Effector memory CD8-positive, alpha-beta T cell (primary cell): ENCODE measurements around the gene CDIP1.

Source experiments
- ATAC-seq: fragments of 150-1000 bp; cut with Tn5 transposase; replicated peaks from 2 replicates; pipeline ENCODE4 v1.10.0; 2021; ENCODE audit warnings: mild to moderate bottlenecking, moderate library complexity
- DNase-seq, 3 experiments: peaks; one replicate each; pipeline ENCODE4 v3.0.0; 2021
- H3K27ac Mint-ChIP-seq, 2 donors: one replicate each; pipeline ENCODE4 v1.8.0; 2022; ENCODE audit warnings: mild to moderate bottlenecking in 2 of 2, mixed read lengths in 2 of 2, moderate library complexity in 2 of 2
- H3K27me3 Mint-ChIP-seq, 2 donors: one replicate each; pipeline ENCODE4 v1.8.0; 2022; ENCODE audit warnings: mixed read lengths in 2 of 2
- H3K36me3 Mint-ChIP-seq: one replicate; pipeline ENCODE4 v1.8.0; 2022; ENCODE audit warnings: mild to moderate bottlenecking, moderate library complexity, mixed read lengths; ENCODE audit not compliant: insufficient read depth
- H3K4me1 Mint-ChIP-seq, 2 donors: one replicate each; pipeline ENCODE4 v1.8.0; 2022; ENCODE audit warnings: low read depth in 2 of 2, mixed read lengths in 2 of 2
- H3K4me3 Mint-ChIP-seq, 2 donors: one replicate each; pipeline ENCODE4 v1.8.0; 2022; ENCODE audit warnings: mild to moderate bottlenecking in 2 of 2, mixed read lengths in 2 of 2, moderate library complexity in 2 of 2
- H3K9me3 Mint-ChIP-seq, 2 donors: one replicate each; pipeline ENCODE4 v1.8.0; 2022; ENCODE audit warnings: mixed read lengths in 2 of 2

CDIP1 gene

DNA sequence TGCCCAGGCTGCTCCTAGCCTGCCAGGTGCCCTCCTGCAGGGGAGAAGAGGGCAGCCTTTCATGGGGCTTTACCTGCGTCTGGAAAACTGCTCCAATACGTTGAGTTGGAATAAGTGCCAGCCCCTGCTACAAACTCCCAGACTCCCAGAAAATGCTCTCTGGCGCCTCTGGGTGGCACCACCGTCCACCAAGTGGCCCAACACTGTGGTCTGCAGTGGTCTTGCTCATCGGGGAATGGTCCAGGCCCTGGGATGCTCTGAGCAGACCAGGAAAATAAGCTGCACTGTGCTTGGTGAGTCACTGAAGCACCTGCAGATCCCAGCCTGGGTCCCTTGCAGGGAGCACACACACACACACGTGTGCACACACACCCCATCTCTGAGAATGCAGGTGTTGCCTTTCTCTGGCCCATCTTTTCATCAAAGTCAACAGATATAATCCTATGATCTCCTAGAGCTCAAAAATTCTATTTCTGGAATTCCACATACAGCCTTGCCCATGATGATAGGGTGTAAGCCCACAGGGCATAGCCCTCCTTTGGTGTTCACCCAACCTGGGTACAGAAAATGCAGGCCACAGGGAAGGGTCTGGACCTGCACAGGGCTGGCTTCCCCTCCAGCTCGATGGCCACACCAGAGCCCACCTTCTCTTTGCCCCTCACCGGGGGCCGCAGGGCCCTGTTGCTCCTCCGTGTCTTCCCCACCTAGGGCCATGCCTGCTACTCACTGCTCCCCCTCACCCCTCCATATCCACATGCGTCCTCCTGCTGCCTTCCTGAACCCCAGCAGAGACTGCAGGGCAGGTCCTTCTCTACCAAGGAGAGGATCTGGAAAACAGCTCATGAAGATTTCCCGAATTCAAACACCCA is 20.5 kb downstream of the CDIP1 start:
- H3K36me3 Mint-ChIP-seq, result peaks cover 18% of the 10 kb centered on the region
- peak overlapping the region in 1 of 2 donors; percentile 34 for H3K4me3 Mint-ChIP-seq
- DNase-seq, result no peak

DNA sequence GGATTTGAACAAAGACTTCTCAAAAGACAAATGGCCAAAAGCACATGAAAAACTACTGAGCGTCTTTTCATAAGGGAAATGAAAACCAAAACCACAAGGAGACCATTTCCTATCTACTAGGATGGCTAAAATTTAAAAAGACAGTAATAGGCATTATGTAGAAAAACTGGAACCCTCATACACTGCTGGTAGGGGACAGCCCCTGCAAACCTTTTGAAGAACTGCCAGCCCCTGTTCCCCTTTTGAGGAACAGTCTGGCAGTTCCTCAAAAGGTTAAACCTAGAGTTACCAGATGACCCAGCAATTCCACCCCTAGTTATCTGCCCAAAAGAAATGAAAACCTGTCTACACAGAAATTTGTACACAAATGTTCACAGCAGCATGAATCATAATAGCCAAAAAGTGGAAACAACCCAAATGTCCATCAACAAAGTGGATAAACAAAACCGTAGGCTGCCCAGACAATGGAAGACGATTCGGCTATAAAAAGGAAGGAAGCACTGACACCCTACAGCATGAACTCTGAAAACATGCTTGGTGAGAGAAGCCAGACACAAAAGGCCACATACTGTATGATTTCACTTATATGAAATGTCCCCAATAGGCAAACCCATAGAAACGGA is 22.9 kb downstream of the CDIP1 start:
- Mint-ChIP-seq H3K27me3 (no peaks in the 10 kb centered on the region), H3K4me3 (peak overlapping the region; percentile 70 to 73), H3K36me3 (peaks cover 30% of the 10 kb centered on the region), H3K27ac (peak overlapping the region; percentile 97), H3K4me1 (peaks cover 44 to 46% of the 10 kb centered on the region in 2 donors), H3K9me3 (no peaks in the 10 kb centered on the region)
- ATAC-seq, result peak; percentile 62
- no peak for DNase-seq

More for the DNA sequence above, 20.5 kb downstream of the CDIP1 start:
- ATAC-seq, result no peak
- Mint-ChIP-seq H3K4me1 (peaks cover 33 to 37% of the 10 kb centered on the region in 2 donors), H3K9me3 (no peaks in the 10 kb centered on the region), H3K27ac (peak overlapping the region; percentile 38 to 78), H3K27me3 (no peaks in the 10 kb centered on the region)

- no peak for DNase-seq
- peak overlapping the region; percentile 70 to 73 for H3K4me3 Mint-ChIP-seq
These were observed 24.0 kb downstream of the CDIP1 start for GRCh38 chr16:4514606-4515005.

GRCh38 chr16:4513881-4514280 is 24.7 kb downstream of the CDIP1 start:
- no peak for DNase-seq
- peak overlapping the region; percentile 97 for H3K27ac Mint-ChIP-seq
- H3K36me3 Mint-ChIP-seq, result peaks cover 43% of the 10 kb centered on the region
- H3K4me3 Mint-ChIP-seq, result peak overlapping the region; percentile 70 to 73
- no peak for ATAC-seq
- H3K9me3 Mint-ChIP-seq, result no peaks in the 10 kb centered on the region
- H3K27me3 Mint-ChIP-seq, result no peaks in the 10 kb centered on the region
- peaks cover 44 to 50% of the 10 kb centered on the region in 2 donors for H3K4me1 Mint-ChIP-seq

More at GRCh38 chr16:4514606-4515005, 24.0 kb downstream of the CDIP1 start:
- Mint-ChIP-seq H3K27me3 (no peaks in the 10 kb centered on the region), H3K27ac (peak overlapping the region; percentile 97), H3K36me3 (peaks cover 36% of the 10 kb centered on the region), H3K9me3 (no peaks in the 10 kb centered on the region), H3K4me1 (peaks cover 44 to 50% of the 10 kb centered on the region in 2 donors)
- peak; percentile 26 for ATAC-seq

DNA sequence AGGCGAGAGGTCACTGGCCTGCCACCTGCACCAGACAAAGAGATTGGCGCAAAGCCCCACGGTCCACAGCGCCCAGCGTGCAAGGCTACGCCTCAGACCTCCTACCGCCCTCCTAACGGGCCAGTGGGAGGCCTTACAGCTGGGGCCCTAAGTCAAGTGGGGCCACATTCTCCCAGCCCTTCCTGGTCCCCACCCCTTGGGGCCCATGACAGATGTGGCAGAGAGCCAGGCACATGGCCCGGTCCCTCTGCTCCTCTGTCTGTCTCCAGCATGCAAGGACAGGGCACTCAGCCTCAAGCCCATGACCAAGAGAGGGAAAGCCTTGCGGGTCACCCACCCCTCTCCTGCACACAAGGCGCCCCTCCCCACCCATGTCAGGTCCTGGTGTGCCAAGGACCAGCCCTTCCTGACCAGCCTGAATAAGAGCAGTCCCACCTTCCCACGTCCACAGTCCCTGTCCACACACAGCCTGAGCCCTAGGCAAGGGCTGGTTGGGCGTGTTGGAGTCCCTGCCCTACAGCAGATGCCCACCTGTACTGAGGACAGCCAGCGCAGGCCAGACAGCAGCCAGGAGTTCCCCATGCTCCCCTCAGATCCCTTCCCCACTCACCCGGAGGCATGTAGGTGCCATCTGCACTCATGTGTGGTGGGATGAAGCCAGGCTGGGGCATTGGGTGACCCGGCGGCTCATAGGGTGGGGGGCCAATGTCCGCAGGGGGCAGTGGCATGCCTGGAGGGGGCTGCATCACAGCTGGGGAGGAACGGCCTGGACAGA is 25.3 kb downstream of the CDIP1 start:
- no peak for ATAC-seq
- H3K27ac Mint-ChIP-seq, result peak overlapping the region; percentile 97
- no peaks in the 10 kb centered on the region for H3K27me3 Mint-ChIP-seq

GRCh38 chr16:4512473-4512872 is 26.1 kb downstream of the CDIP1 start:
- H3K36me3 Mint-ChIP-seq, result peaks cover 56% of the 10 kb centered on the region
- H3K27me3 Mint-ChIP-seq, result no peaks in the 10 kb centered on the region
- peaks cover 47 to 51% of the 10 kb centered on the region in 2 donors for H3K4me1 Mint-ChIP-seq
- H3K27ac Mint-ChIP-seq, result peak overlapping the region; percentile 94 to 97
- no peak for ATAC-seq
- H3K4me3 Mint-ChIP-seq, result peak overlapping the region; percentile 16 to 34
- no peak for DNase-seq
- H3K9me3 Mint-ChIP-seq, result no peaks in the 10 kb centered on the region

More for the DNA sequence above, 25.3 kb downstream of the CDIP1 start:
- no peak for DNase-seq
- H3K4me3 Mint-ChIP-seq, result peak overlapping the region; percentile 27 to 70
- H3K9me3 Mint-ChIP-seq, result no peaks in the 10 kb centered on the region
- H3K36me3 Mint-ChIP-seq, result peaks cover 49% of the 10 kb centered on the region
- peaks cover 40 to 47% of the 10 kb centered on the region in 2 donors for H3K4me1 Mint-ChIP-seq

GRCh38 chr16:4511441-4512082 is 27.0 kb downstream of the CDIP1 start:
- Mint-ChIP-seq H3K36me3 (peaks cover 65% of the 10 kb centered on the region), H3K27ac (peak overlapping the region; percentile 94 to 97), H3K4me1 (peaks cover 48 to 54% of the 10 kb centered on the region in 2 donors), H3K4me3 (peak overlapping the region in 1 of 2 donors; percentile 43), H3K27me3 (no peaks in the 10 kb centered on the region), H3K9me3 (no peaks in the 10 kb centered on the region)
- DNase-seq (no peak), ATAC-seq (no peak)

DNA sequence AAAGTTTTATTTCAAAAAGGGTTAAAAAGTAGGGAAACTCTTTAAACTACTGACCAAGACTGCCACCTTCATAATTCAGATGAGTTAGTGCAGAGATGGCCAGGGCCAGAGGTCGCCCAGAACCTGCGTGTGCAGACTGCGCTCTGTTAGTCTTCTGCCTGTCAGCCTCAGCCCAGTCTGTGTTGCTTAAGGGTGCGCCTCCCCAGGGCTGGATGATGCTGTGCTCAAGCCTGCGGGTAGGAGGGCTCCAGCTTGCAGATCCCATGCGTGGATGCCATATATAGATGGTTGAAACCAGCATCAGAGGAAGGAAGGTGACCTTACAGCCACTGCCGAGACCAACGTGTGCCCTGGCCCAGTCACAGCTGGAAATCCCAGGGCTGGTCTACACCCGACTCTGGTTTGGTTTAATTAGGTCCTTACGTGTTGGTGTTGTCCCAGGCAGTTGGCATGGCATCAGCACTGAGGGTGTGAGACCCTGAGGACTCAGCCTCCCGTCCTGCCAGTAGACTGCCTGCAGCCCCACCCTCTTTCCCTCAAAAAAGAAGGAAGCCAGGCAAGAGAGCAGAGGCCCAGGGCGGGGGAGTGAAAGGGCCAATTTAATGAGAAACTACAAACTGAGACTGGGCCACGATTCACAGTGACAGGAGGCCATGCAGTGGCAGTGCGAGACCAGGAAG is 27.7 kb downstream of the CDIP1 start:
- peak overlapping the region; percentile 94 to 97 for H3K27ac Mint-ChIP-seq
- ATAC-seq, result no peak
- peaks cover 53 to 59% of the 10 kb centered on the region in 2 donors for H3K4me1 Mint-ChIP-seq
- no peak for DNase-seq
- peak overlapping the region in 1 of 2 donors; percentile 43 for H3K4me3 Mint-ChIP-seq
- peaks cover 69% of the 10 kb centered on the region for H3K36me3 Mint-ChIP-seq
- no peaks in the 10 kb centered on the region for H3K9me3 Mint-ChIP-seq
- no peaks in the 10 kb centered on the region for H3K27me3 Mint-ChIP-seq

- Mint-ChIP-seq H3K4me3 (no peak overlapping the region), H3K9me3 (no peaks in the 10 kb centered on the region), H3K27ac (peak overlapping the region; percentile 62 to 97), H3K4me1 (peaks cover 53 to 57% of the 10 kb centered on the region in 2 donors), H3K36me3 (peaks cover 70% of the 10 kb centered on the region), H3K27me3 (no peaks in the 10 kb centered on the region)
- ATAC-seq (no peak), DNase-seq (no peak)
These were observed 28.4 kb downstream of the CDIP1 start for GRCh38 chr16:4510131-4510530.

GRCh38 chr16:4509420-4509819 is 29.2 kb downstream of the CDIP1 start:
- DNase-seq (no peak), ATAC-seq (no peak)
- H3K4me1 Mint-ChIP-seq, result peaks cover 53 to 55% of the 10 kb centered on the region in 2 donors
- peaks cover 65% of the 10 kb centered on the region for H3K36me3 Mint-ChIP-seq
- H3K4me3 Mint-ChIP-seq, result no peak overlapping the region
- no peaks in the 10 kb centered on the region for H3K9me3 Mint-ChIP-seq
- no peaks in the 10 kb centered on the region for H3K27me3 Mint-ChIP-seq
- peak overlapping the region; percentile 62 to 97 for H3K27ac Mint-ChIP-seq

GRCh38 chr16:4508806-4509205 is 29.8 kb downstream of the CDIP1 start:
- Mint-ChIP-seq H3K4me3 (no peak overlapping the region), H3K36me3 (peaks cover 65% of the 10 kb centered on the region), H3K27ac (peak overlapping the region; percentile 62 to 97), H3K27me3 (no peaks in the 10 kb centered on the region), H3K4me1 (peaks cover 53 to 55% of the 10 kb centered on the region in 2 donors), H3K9me3 (no peaks in the 10 kb centered on the region)
- DNase-seq (no peak), ATAC-seq (no peak)

DNA sequence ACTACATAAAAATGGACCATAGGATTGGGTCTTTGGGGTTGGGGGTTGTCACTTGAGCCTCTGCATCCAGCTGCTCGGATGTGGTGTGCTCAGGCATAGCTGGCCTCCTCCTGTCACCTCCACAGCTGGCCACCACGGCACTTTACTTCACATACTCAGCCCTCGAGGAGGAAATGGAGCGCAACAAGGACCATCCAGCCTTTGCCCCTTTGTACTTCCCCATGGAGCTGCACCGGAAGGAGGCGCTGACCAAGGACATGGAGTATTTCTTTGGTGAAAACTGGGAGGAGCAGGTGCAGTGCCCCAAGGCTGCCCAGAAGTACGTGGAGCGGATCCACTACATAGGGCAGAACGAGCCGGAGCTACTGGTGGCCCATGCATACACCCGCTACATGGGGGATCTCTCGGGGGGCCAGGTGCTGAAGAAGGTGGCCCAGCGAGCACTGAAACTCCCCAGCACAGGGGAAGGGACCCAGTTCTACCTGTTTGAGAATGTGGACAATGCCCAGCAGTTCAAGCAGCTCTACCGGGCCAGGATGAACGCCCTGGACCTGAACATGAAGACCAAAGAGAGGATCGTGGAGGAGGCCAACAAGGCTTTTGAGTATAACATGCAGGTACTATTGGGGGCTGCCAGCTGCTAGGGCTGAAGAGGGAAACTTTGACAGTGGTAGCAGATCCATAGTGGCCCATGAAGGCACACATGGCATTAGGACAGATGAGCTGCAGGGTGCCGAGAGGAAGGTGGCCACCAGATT is 30.8 kb downstream of the CDIP1 start:
- ATAC-seq, result no peak
- no peaks in the 10 kb centered on the region for H3K27me3 Mint-ChIP-seq
- no peak for DNase-seq
- peaks cover 54 to 58% of the 10 kb centered on the region in 2 donors for H3K4me1 Mint-ChIP-seq
- peaks cover 58% of the 10 kb centered on the region for H3K36me3 Mint-ChIP-seq
- H3K4me3 Mint-ChIP-seq, result no peak overlapping the region
- no peaks in the 10 kb centered on the region for H3K9me3 Mint-ChIP-seq
- peak overlapping the region; percentile 62 to 97 for H3K27ac Mint-ChIP-seq
